Measurements from ENCODE around the gene HSD11B1.

- TF ChIP-seq CTCF (IDR thresholded peaks at IDR 0.05) (no peak), POLR2A (IDR thresholded peaks at IDR 0.05) (no peak)
These were observed 18.8 kb upstream of the HSD11B1 start for GRCh38 chr1:209685821-209686220.

Measured in Peyer's patch (tissue), 4 donors.